HuH-7.5 (cell line): ENCODE results near the gene PACRG.

Experiments used
- DNase-seq: peaks from one replicate; pipeline ENCODE4 v3.0.0; 2011; ENCODE audit warnings: low spot score

PACRG gene

GRCh38 chr6:163288915-163289314 is 561.1 kb downstream of the PACRG start:
- no peak for DNase-seq

GRCh38 chr6:163289447-163289846 is 561.7 kb downstream of the PACRG start:
- DNase-seq: no peak

GRCh38 chr6:163290545-163291274 is 562.9 kb downstream of the PACRG start:
- DNase-seq: no peak

- no peak for DNase-seq
Observed at GRCh38 chr6:163291622-163292021, 563.8 kb downstream of the PACRG start.

- DNase-seq: no peak
Observed at GRCh38 chr6:163293286-163293685, 565.5 kb downstream of the PACRG start.

GRCh38 chr6:163294734-163295133 is 567.0 kb downstream of the PACRG start:
- no peak for DNase-seq

GRCh38 chr6:163296835-163297519 is 569.2 kb downstream of the PACRG start:
- DNase-seq: no peak

- no peak for DNase-seq
Observed at GRCh38 chr6:163298079-163298830, 570.5 kb downstream of the PACRG start.

- DNase-seq: no peak
Observed at GRCh38 chr6:163300838-163301237, 573.1 kb downstream of the PACRG start.

- no peak for DNase-seq
Observed at GRCh38 chr6:163301726-163302635, 574.2 kb downstream of the PACRG start.

GRCh38 chr6:163302747-163303146 is 575.0 kb downstream of the PACRG start:
- no peak for DNase-seq

GRCh38 chr6:163306000-163306399 is 578.2 kb downstream of the PACRG start:
- no peak for DNase-seq

- no peak for DNase-seq
Observed at GRCh38 chr6:163308629-163309440, 581.1 kb downstream of the PACRG start.

GRCh38 chr6:163309491-163310026 is 581.8 kb downstream of the PACRG start:
- no peak for DNase-seq

GRCh38 chr6:163310096-163310972 is 582.6 kb downstream of the PACRG start:
- DNase-seq: no peak

- no peak for DNase-seq
Observed at GRCh38 chr6:163310973-163311383, 583.2 kb downstream of the PACRG start.

- no peak for DNase-seq
Observed at GRCh38 chr6:163311830-163312229, 584.1 kb downstream of the PACRG start.

GRCh38 chr6:163313566-163313965 is 585.8 kb downstream of the PACRG start:
- DNase-seq: no peak

- DNase-seq: no peak
Observed at GRCh38 chr6:163313981-163314380, 586.2 kb downstream of the PACRG start.
